Measurements from ENCODE around the gene ATN1. TPM values are rescaled to one million over a fixed set of nuclear protein-coding genes. Genes with fewer than 3 reads are reported as not detected.

The ATN1 gene
- total RNA-seq, 4 donors from 2014 or later, result 41.3 to 136 (median 71.6) TPM

DNA sequence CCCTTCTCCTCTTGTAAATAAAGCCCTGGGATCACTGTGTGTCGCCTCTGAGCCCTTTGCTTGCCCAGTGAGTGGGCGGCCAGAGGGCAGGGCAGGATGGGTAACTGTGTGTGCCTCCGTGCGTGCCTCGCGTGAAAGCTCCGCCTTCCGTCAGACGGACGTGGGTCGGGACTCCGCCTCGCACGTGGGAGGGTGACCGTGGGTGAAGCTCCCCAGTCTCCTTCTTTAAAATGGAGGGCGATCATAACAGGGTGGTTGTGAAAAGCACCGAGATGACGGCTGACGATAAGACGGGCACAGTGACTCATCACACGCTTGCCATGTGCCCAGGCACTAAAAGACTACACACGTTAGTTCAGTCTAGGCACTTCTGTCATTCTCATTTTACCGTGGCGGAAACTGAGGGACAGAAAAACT lies 33.5 kb downstream of the ATN1 start:
- TF ChIP-seq, protein P1, sequence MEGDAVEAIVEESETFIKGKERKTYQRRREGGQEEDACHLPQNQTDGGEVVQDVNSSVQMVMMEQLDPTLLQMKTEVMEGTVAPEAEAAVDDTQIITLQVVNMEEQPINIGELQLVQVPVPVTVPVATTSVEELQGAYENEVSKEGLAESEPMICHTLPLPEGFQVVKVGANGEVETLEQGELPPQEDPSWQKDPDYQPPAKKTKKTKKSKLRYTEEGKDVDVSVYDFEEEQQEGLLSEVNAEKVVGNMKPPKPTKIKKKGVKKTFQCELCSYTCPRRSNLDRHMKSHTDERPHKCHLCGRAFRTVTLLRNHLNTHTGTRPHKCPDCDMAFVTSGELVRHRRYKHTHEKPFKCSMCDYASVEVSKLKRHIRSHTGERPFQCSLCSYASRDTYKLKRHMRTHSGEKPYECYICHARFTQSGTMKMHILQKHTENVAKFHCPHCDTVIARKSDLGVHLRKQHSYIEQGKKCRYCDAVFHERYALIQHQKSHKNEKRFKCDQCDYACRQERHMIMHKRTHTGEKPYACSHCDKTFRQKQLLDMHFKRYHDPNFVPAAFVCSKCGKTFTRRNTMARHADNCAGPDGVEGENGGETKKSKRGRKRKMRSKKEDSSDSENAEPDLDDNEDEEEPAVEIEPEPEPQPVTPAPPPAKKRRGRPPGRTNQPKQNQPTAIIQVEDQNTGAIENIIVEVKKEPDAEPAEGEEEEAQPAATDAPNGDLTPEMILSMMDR (IDR thresholded peaks at IDR 0.05; ENCODE audit: low read depth), result no peak

DNA sequence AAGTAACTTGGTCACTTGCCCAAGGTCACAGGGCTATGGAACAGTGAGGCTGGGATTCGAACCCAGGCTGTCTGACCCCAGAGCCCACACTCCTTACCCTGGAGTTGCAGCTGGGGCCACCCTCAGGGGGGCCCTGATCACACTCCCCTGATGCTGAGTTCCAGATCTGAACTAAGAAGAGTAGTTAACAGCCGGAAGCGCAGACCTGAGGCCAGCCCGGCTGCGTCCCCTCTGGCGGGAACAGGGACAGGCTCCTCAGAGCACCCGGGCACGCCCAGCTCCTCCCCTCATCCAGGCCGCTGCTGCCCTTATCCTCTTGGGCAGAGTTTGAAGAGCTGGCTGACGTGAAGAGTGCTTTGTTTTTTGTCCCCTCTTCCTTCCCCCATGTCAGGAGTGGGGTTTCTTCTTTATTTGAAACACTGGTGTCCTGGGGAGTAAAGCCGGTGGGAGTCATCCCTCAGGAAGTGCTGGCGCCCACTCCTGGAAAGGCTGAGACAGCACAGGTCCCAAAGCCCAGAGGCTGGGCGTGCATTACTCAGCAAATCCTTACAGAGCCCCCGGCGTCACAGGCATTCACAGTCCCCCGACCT lies 34.0 kb downstream of the ATN1 start:
- TF ChIP-seq, protein P1 (IDR thresholded peaks at IDR 0.05; ENCODE audit: low read depth), result no peak

GRCh38 chr12:6962285-6963015 lies 34.7 kb downstream of the ATN1 start:
- TF ChIP-seq, protein P1 (IDR thresholded peaks at IDR 0.05; ENCODE audit: low read depth), result no peak

- TF ChIP-seq, protein P1 (IDR thresholded peaks at IDR 0.05; ENCODE audit: low read depth), result no peak
Observed at GRCh38 chr12:6963016-6963731, 35.4 kb downstream of the ATN1 start.

DNA sequence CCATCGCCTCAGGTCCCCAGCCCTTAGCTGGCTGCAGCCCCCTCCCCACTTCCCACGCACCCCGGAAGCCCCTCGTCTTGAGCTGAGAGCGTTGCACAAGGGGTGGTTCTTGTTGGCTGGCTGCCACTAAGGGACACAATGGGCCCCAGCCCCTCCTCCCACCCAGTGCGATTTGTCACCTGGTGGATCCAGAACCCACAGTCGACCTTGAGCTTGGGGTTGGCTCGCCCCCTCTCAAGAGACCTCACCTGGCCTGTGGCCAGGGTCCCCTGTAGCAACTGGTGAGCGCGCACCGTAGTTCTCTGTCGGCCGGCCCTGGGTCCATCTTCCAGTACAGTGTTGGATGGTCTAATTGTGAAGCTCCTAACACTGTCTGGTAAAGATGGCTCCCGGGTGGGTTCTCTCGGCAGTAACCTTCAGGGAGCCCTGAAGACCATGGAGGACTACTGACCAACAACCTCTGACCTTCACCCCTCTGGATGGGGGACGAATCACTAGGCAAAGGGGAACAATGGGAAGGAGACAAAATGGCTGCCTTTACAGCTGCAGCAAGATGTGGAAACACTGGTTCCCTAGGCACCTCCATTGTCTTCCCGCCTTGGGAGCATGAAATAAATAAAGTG lies 36.1 kb downstream of the ATN1 start:
- TF ChIP-seq, protein P1 (IDR thresholded peaks at IDR 0.05; ENCODE audit: low read depth), result no peak

DNA sequence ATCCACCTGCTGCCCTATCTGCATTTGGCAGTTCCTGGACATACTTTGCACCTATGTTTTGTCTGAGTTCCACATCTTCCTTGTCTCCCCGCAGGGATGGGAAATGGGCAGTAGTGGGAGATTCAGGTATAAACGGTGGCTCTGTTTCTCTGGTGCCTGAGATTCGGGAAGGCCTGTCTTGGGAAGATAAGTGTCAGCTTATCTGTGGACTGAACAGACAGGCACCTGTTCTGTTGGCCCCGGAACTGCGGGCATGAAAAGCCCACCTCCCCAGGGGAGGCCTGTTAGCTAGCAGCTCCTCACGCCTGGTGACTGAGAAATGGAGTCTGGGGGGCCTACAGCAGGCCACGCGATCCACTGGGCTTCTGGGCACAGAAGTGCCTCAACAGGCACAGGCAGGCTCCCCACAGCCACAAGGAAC lies 36.9 kb downstream of the ATN1 start:
- TF ChIP-seq, protein P1 (IDR thresholded peaks at IDR 0.05; ENCODE audit: low read depth), result no peak

Data from subcutaneous adipose tissue (tissue), 4 donors.